Measurements from ENCODE around the gene ABHD17B. TPM values are rescaled to one million over a fixed set of nuclear protein-coding genes. Genes with fewer than 3 reads are reported as not detected.

The ABHD17B gene
- total RNA-seq, 1 experiment from 2014 or later, result 11.6 TPM

DNA sequence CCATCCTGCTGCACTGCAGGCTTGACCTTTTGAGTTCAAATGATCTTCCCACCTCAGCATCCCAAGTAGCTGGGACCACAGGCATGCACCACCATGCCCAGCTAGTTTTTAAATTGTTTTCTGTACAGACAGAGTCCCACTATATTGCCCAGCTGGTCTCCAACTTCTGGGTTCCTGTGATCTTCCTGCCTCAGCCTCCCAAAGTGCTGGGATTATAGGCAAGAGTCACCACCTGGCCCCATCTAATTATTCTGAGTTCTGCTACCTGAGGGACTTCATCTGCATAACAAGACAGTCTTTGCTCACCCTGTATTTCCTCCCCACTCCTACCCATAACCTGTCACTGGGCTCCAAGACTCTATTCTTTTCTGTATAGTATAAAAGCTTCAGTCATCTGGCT lies 88.1 kb downstream of the ABHD17B start:
- intact Hi-C loops (cut with micrococcal nuclease), result no loop called here
- no peak overlapping the region for H3K9ac ChIP-seq (ENCODE audit: low read length)
- H3F3A ChIP-seq (ENCODE audit: low read length, unreplicated experiment), result no peaks in the 10 kb centered on the region
- ATAC-seq (no peak), DNase-seq (no peak)
- H3K9me2 ChIP-seq (replicated peaks; ENCODE audit: low read length), result no peaks in the 10 kb centered on the region
- peaks cover 14% of the 10 kb centered on the region for H3K4me1 ChIP-seq (ENCODE audit: insufficient read depth, low read length)
- no peaks in the 10 kb centered on the region for H3K79me2 ChIP-seq (ENCODE audit: low read length)
- TF ChIP-seq, protein P1, sequence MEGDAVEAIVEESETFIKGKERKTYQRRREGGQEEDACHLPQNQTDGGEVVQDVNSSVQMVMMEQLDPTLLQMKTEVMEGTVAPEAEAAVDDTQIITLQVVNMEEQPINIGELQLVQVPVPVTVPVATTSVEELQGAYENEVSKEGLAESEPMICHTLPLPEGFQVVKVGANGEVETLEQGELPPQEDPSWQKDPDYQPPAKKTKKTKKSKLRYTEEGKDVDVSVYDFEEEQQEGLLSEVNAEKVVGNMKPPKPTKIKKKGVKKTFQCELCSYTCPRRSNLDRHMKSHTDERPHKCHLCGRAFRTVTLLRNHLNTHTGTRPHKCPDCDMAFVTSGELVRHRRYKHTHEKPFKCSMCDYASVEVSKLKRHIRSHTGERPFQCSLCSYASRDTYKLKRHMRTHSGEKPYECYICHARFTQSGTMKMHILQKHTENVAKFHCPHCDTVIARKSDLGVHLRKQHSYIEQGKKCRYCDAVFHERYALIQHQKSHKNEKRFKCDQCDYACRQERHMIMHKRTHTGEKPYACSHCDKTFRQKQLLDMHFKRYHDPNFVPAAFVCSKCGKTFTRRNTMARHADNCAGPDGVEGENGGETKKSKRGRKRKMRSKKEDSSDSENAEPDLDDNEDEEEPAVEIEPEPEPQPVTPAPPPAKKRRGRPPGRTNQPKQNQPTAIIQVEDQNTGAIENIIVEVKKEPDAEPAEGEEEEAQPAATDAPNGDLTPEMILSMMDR (conservative IDR thresholded peaks at IDR 0.05; ENCODE audit: low read depth, low read length), result no peak
- TF ChIP-seq EZH2phosphoT487 (IDR thresholded peaks at IDR 0.05; ENCODE audit: borderline replicate concordance, low read length) (no peak), EZH2 (IDR thresholded peaks at IDR 0.05; ENCODE audit: low read length, unreplicated experiment) (no peak)
- no peaks in the 10 kb centered on the region for H3K9me3 ChIP-seq (ENCODE audit: low read length)
- ChIA-PET POLR2A (ENCODE audit: unreplicated experiment) (no interaction called here), CTCF (no interaction called here)
- no peaks in the 10 kb centered on the region for H3K27me3 ChIP-seq (ENCODE audit: low read length)
- BruUV-seq (replicated peaks), result no TSS peak
- H4K20me1 ChIP-seq (ENCODE audit: low read length), result no peaks in the 10 kb centered on the region
- no peak overlapping the region for H2AFZ ChIP-seq (ENCODE audit: low read length)
- no peak overlapping the region for H3K27ac ChIP-seq (ENCODE audit: low read length)
- no peaks in the 10 kb centered on the region; the same call in 1 of the 2 replicates for H3K36me3 ChIP-seq (ENCODE audit: low read depth, low read length)
- H3K4me2 ChIP-seq (ENCODE audit: low read length), result no peak overlapping the region
- H3K4me3 ChIP-seq (ENCODE audit: low read length), result no peak overlapping the region

DNA sequence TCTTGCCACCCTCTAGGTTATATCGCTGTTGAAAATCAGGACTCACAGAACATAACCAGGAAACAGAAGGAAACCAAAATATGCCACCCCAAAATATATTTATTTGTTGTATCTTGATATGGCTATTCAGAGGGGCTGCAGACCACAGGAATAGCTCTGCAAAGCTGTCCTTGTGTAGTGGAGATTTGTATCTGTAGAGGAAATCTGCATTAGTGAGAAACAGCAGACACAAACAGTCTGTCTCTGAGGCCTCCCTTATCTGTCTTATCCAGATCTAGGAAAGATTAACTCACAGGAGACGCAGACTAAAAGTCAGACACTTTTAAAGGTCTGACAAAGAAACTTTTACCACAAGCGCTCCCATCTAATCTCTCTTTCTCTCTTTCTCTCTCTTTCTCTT lies 88.5 kb downstream of the ABHD17B start:
- H3K4me2 ChIP-seq (ENCODE audit: low read length), result no peak overlapping the region
- ATAC-seq (no peak), DNase-seq (no peak)
- H3K79me2 ChIP-seq (ENCODE audit: low read length), result no peaks in the 10 kb centered on the region
- no peaks in the 10 kb centered on the region for H4K20me1 ChIP-seq (ENCODE audit: low read length)
- peaks cover 14% of the 10 kb centered on the region for H3K4me1 ChIP-seq (ENCODE audit: insufficient read depth, low read length)
- BruUV-seq (replicated peaks), result no TSS peak
- no peaks in the 10 kb centered on the region for H3K27me3 ChIP-seq (ENCODE audit: low read length)
- no peak for TF ChIP-seq EZH2phosphoT487 (IDR thresholded peaks at IDR 0.05; ENCODE audit: borderline replicate concordance, low read length)
- no peak for TF ChIP-seq EZH2 (IDR thresholded peaks at IDR 0.05; ENCODE audit: low read length, unreplicated experiment)
- TF ChIP-seq, protein P1 (conservative IDR thresholded peaks at IDR 0.05; ENCODE audit: low read depth, low read length), result no peak
- no peak overlapping the region for H3K4me3 ChIP-seq (ENCODE audit: low read length)
- H3F3A ChIP-seq (ENCODE audit: low read length, unreplicated experiment), result no peaks in the 10 kb centered on the region
- no peak overlapping the region for H3K27ac ChIP-seq (ENCODE audit: low read length)
- POLR2A ChIA-PET (ENCODE audit: unreplicated experiment), result no interaction called here
- no peak overlapping the region for H3K9ac ChIP-seq (ENCODE audit: low read length)
- no peak overlapping the region for H2AFZ ChIP-seq (ENCODE audit: low read length)
- H3K9me3 ChIP-seq (ENCODE audit: low read length), result no peaks in the 10 kb centered on the region
- intact Hi-C loops (cut with micrococcal nuclease), result no loop called here
- H3K9me2 ChIP-seq (replicated peaks; ENCODE audit: low read length), result no peaks in the 10 kb centered on the region
- H3K36me3 ChIP-seq (ENCODE audit: low read depth, low read length), result no peaks in the 10 kb centered on the region; the same call in 1 of the 2 replicates
- CTCF ChIA-PET, result no interaction called here

DNA sequence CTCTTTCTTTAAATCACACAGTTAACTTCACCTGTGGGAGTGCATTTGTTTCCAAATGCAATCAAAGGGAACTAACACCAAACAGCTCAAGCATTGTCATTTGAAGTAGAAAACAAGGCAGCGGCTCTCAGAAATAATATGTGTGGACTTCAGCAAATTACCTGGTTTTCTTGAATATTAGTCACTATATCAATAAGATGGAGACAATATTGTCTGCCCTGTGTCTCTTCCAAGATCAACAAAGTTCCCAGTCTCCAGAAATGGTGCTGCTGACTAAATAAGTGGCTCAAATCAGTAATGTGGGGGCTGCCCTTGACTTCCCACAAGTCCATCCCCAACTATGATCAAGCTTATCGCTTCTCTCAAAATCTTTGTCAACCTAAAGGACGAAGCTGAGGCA lies 89.6 kb downstream of the ABHD17B start:
- Histone ChIP-seq H2AFZ (ENCODE audit: low read length) (0 out of 2 replicates have a peak overlapping the region, but pooled peaks have one; percentile 26), H3K79me2 (ENCODE audit: low read length) (no peaks in the 10 kb centered on the region), H3K4me3 (ENCODE audit: low read length) (no peak overlapping the region), H3K4me2 (ENCODE audit: low read length) (no peak overlapping the region; the same call in 1 of the 2 replicates), H3F3A (ENCODE audit: low read length, unreplicated experiment) (no peaks in the 10 kb centered on the region), H3K4me1 (ENCODE audit: insufficient read depth, low read length) (peaks cover 14% of the 10 kb centered on the region), H4K20me1 (ENCODE audit: low read length) (no peaks in the 10 kb centered on the region), H3K27me3 (ENCODE audit: low read length) (no peaks in the 10 kb centered on the region), H3K27ac (ENCODE audit: low read length) (no peak overlapping the region), H3K9me2 (replicated peaks; ENCODE audit: low read length) (no peaks in the 10 kb centered on the region), H3K36me3 (ENCODE audit: low read depth, low read length) (no peaks in the 10 kb centered on the region; the same call in 1 of the 2 replicates), H3K9ac (ENCODE audit: low read length) (no peak overlapping the region), H3K9me3 (ENCODE audit: low read length) (no peaks in the 10 kb centered on the region)
- POLR2A ChIA-PET (ENCODE audit: unreplicated experiment), result no interaction called here
- CTCF ChIA-PET, result no interaction called here
- TF ChIP-seq, protein P1 (conservative IDR thresholded peaks at IDR 0.05; ENCODE audit: low read depth, low read length), result no peak
- no peak for TF ChIP-seq EZH2phosphoT487 (IDR thresholded peaks at IDR 0.05; ENCODE audit: borderline replicate concordance, low read length)
- TF ChIP-seq EZH2 (IDR thresholded peaks at IDR 0.05; ENCODE audit: low read length, unreplicated experiment), result no peak
- no TSS peak for BruUV-seq (replicated peaks)
- DNase-seq, result peak; percentile 38
- peak; percentile 54 for ATAC-seq
- intact Hi-C loops (cut with micrococcal nuclease), result loop anchor here (2.0 kb wide), 1 partner anchor 89 kb away; the partner anchor contains the start of genes ABHD17B and C9orf85
